Endothelial cell (in vitro differentiated cells): Measurements from ENCODE around the gene HCAR3. TPM values are rescaled to one million over a fixed set of nuclear protein-coding genes. Genes with fewer than 3 reads are reported as not detected.
"Not testable (repeated sequence)": the region's sequence is repeated elsewhere in the genome, so short reads cannot be mapped to it uniquely, and the experiment has no call there.

Experiments used
- DNase-seq: peaks from one replicate; pipeline ENCODE4 v3.0.0; 2021; ENCODE audit warnings: low spot score
- H3K27ac Mint-ChIP-seq: one replicate; pipeline ENCODE4 v1.8.0; 2021; ENCODE audit warnings: mixed read lengths, inconsistent platforms; ENCODE audit not compliant: unreplicated experiment
- H3K27me3 Mint-ChIP-seq: one replicate; pipeline ENCODE4 v1.8.0; 2021; ENCODE audit warnings: mild to moderate bottlenecking, moderate library complexity, mixed read lengths, inconsistent platforms; ENCODE audit not compliant: unreplicated experiment
- H3K36me3 Mint-ChIP-seq: one replicate; pipeline ENCODE4 v1.8.0; 2021; ENCODE audit warnings: mild to moderate bottlenecking, low read depth, mixed read lengths, inconsistent platforms; ENCODE audit not compliant: unreplicated experiment
- H3K4me1 Mint-ChIP-seq: one replicate; pipeline ENCODE4 v1.8.0; 2021; ENCODE audit warnings: mild to moderate bottlenecking, mixed read lengths, inconsistent platforms; ENCODE audit not compliant: unreplicated experiment
- H3K4me3 Mint-ChIP-seq: one replicate; pipeline ENCODE4 v1.8.0; 2021; ENCODE audit warnings: mild to moderate bottlenecking, mixed read lengths, inconsistent platforms; ENCODE audit not compliant: unreplicated experiment
- H3K9me3 Mint-ChIP-seq: one replicate; pipeline ENCODE4 v1.8.0; 2021; ENCODE audit warnings: mixed read lengths, inconsistent platforms; ENCODE audit not compliant: unreplicated experiment
- total RNA-seq: library from RNA; stranded (reverse); fragmentation: NEBNext Ultra II Directional; extraction: Animal tissue kit (Norgen Biotek cat#: 25700); gene quantifications from one replicate; pipeline ENCODE4 v1.2.1, GENCODE V29; 2021; ENCODE audit not compliant: unreplicated experiment
- TF ChIP-seq, protein P1 (sequence below): fragments of 200-600 bp; sonication (generic); IDR thresholded peaks from one replicate; pipeline ENCODE4 v1.5.0; 2021; ENCODE audit warnings: antibody characterized with exemption; ENCODE audit not compliant: unreplicated experiment

The HCAR3 gene
- total RNA-seq, 1 donor from 2014 or later, result not detected

DNA sequence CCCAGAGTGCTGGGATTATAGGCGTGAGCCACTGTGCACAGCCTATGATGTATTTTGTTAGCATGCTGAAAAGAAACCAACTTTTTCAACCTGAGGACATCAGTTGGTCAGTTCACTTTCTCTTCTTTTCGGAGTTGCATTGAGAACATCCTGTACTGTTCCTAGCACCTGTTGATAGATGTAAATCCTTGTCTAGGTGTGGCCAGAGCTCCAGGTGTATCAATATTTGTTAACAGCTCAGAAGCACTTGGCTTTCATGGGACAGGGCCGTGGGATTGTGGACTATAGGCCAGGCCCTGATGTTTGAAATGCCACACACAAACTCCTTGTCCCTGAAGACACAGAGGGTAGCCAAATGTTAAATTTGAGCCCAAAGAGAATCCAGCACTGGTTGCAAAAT is 28.3 kb downstream of the HCAR3 start:
- Mint-ChIP-seq H3K27ac (no peak overlapping the region), H3K36me3 (no peaks in the 10 kb centered on the region), H3K27me3 (no peaks in the 10 kb centered on the region), H3K4me3 (no peak overlapping the region), H3K9me3 (no peaks in the 10 kb centered on the region), H3K4me1 (peaks cover 8% of the 10 kb centered on the region)
- DNase-seq, result no peak
- TF ChIP-seq, protein P1, sequence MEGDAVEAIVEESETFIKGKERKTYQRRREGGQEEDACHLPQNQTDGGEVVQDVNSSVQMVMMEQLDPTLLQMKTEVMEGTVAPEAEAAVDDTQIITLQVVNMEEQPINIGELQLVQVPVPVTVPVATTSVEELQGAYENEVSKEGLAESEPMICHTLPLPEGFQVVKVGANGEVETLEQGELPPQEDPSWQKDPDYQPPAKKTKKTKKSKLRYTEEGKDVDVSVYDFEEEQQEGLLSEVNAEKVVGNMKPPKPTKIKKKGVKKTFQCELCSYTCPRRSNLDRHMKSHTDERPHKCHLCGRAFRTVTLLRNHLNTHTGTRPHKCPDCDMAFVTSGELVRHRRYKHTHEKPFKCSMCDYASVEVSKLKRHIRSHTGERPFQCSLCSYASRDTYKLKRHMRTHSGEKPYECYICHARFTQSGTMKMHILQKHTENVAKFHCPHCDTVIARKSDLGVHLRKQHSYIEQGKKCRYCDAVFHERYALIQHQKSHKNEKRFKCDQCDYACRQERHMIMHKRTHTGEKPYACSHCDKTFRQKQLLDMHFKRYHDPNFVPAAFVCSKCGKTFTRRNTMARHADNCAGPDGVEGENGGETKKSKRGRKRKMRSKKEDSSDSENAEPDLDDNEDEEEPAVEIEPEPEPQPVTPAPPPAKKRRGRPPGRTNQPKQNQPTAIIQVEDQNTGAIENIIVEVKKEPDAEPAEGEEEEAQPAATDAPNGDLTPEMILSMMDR, result no peak

DNA sequence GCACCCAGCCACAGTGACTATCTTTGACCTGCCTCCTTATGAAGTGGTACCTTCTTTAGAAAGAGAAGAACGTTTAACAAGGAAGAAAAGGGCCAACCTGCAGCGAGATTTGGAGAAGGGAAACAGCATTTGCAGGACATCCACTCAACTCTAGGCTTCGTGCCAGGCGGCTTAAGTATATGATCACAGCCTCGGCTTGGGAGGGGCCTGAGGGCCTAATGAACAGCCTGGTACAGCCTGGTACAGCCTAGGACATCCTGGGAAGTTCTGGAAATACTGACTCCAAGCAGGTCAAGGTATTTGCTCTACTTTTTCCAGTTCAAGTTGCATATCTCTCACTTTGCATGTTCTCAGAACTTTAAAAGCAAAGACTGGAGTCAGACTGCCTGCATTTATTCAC is 29.5 kb downstream of the HCAR3 start:
- DNase-seq, result no peak
- no peak overlapping the region for H3K27ac Mint-ChIP-seq
- peaks cover 2% of the 10 kb centered on the region for H3K27me3 Mint-ChIP-seq
- peaks cover 2% of the 10 kb centered on the region for H3K4me1 Mint-ChIP-seq
- TF ChIP-seq, protein P1, result no peak
- no peaks in the 10 kb centered on the region for H3K36me3 Mint-ChIP-seq
- H3K9me3 Mint-ChIP-seq, result no peaks in the 10 kb centered on the region
- H3K4me3 Mint-ChIP-seq, result no peak overlapping the region

DNA sequence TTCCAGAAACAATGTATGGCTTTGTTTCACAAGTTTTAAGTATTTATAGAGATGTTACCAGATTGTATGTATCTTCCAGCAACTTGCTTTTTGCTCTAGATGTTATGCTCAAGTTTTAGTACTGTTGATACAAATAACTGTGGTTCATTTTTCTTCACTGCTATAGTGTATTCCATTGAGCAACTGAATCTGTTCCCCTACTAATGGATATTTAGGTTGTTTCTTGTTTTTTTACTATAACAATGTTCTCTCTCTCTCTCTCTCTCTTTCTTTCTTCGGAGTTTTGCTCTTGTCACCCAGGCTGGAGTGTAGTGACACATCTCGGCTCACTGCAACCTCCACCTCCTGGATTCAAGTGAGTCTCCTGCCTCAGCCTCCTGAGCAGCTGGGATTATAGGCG is 30.1 kb downstream of the HCAR3 start:
- H3K9me3 Mint-ChIP-seq, result no peaks in the 10 kb centered on the region

DNA sequence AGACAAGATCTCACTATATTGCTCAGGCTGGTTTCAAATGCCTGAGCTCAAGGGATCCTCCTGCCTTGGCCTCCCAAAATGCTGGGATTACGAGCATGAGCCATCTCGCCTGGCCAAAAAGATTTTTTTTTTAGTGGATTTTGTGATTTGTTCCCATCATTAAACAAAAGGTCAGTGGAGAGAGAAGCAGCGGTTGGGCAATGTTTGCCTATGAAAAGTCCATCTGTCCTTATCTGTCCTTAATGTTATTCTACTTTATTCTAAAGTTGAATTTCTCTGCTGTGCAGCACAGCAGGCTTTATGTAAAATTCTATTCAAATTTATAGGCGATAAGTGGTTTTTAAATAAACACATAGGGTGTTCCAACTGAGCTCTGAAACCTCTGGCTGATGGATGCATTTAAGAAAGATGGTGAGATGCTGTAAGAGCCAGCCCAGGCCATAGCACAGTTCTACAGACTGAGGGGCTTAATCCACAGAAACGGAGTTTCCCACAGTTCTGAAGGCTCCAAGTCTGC is 32.3 kb downstream of the HCAR3 start:
- H3K27me3 Mint-ChIP-seq, result peaks cover 2% of the 10 kb centered on the region
- H3K4me3 Mint-ChIP-seq, result no peak overlapping the region
- no peaks in the 10 kb centered on the region for H3K4me1 Mint-ChIP-seq
- TF ChIP-seq, protein P1, result no peak
- no peaks in the 10 kb centered on the region for H3K9me3 Mint-ChIP-seq
- no peaks in the 10 kb centered on the region for H3K36me3 Mint-ChIP-seq
- H3K27ac Mint-ChIP-seq, result no peak overlapping the region
- no peak for DNase-seq

More for the DNA sequence above, 30.1 kb downstream of the HCAR3 start:
- H3K27me3 Mint-ChIP-seq, result peaks cover 2% of the 10 kb centered on the region
- TF ChIP-seq, protein P1, result no peak
- H3K4me1 Mint-ChIP-seq, result peaks cover 2% of the 10 kb centered on the region
- no peak for DNase-seq
- H3K36me3 Mint-ChIP-seq, result no peaks in the 10 kb centered on the region
- no peak overlapping the region for H3K4me3 Mint-ChIP-seq
- H3K27ac Mint-ChIP-seq, result no peak overlapping the region

DNA sequence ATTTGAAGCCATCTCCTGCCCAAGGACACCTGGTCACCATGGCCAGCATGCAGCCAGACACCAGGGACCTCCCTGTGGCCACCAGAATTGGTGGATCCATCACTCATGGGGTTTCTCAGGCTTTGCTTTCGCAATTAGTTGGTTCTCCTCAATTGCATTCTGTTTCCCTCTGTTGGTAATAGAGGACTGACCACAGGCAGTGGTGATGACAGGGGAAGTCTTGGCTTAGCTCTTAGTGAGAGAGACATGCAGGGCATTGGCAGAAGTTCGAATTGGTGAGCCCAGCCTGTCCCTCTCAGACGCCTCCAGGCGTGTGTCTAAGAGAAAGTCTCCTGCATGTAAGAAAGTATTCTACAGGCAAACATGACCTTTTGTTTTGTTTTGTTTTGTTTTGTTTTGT is 34.8 kb downstream of the HCAR3 start:
- Mint-ChIP-seq H3K4me3 (no peak overlapping the region), H3K36me3 (peaks cover 4% of the 10 kb centered on the region), H3K27me3 (peaks cover 2% of the 10 kb centered on the region), H3K27ac (no peak overlapping the region), H3K9me3 (no peaks in the 10 kb centered on the region), H3K4me1 (peaks cover 3% of the 10 kb centered on the region)
- no peak for DNase-seq
- TF ChIP-seq, protein P1, result no peak

DNA sequence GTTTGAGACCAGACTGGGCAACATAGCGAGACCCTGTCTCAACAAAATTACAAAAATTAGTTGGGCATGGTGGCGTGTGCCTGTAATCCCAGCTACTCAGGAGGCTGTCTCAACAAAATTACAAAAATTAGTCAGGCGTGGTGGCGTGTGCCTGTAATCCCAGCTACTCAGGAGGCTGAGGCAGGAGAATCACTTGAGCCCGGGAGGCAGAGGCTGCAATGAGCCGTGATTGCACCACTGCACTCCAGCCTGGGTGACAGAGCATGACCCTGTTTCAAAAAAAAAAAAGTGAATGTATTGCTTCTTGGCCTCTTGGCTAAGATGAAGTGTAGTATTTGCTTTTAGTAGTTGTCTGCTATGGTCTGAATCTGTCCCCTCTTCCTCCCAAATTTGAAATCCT is 35.6 kb downstream of the HCAR3 start:
- not testable (repeated sequence) for H3K27ac Mint-ChIP-seq, H3K27me3 Mint-ChIP-seq, DNase-seq, H3K4me1 Mint-ChIP-seq, H3K4me3 Mint-ChIP-seq, H3K9me3 Mint-ChIP-seq, H3K36me3 Mint-ChIP-seq

DNA sequence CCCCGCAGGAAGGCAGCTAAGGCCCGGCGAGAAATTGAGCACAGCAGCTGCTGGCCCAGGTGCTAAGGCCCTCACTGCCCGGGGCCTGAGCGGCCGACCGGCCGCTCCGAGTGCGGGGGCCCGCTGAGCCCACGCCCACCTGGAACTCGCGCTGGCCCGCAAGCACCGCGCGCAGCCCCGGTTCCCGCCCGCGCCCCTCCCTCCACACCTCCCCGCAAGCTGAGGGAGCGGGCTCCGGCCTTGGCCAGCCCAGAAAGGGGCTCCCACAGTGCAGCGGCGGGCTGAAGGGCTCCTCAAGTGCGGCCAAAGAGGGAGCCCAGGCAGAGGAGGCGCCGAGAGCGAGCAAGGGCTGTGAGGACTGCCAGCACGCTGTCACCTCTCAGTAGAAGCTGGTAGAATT is 39.8 kb downstream of the HCAR3 start:
- not testable (repeated sequence) for H3K4me1 Mint-ChIP-seq, H3K9me3 Mint-ChIP-seq, H3K4me3 Mint-ChIP-seq, H3K36me3 Mint-ChIP-seq, DNase-seq, H3K27me3 Mint-ChIP-seq, H3K27ac Mint-ChIP-seq

DNA sequence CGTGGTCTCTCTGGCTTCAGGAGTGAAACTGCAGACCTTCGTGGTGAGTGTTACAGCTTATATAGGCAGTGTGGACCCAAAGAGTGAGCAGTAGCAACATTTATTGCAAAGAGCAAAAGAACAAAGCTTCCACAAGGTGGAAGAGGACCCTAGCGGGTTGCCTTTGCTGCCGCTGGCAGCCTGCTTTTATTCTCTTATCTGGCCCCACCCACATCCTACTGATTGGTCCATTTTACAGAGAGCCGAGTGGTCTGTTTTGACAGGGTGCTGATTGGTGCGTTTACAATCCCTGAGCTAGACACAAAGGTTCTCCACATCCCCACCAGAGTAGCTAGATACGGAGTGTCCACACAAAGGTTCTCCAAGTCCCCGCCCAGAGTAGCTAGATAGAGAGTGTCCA is 40.6 kb downstream of the HCAR3 start:
- H3K4me3 Mint-ChIP-seq, H3K27me3 Mint-ChIP-seq, H3K4me1 Mint-ChIP-seq, DNase-seq, H3K36me3 Mint-ChIP-seq, H3K9me3 Mint-ChIP-seq, H3K27ac Mint-ChIP-seq: not testable (repeated sequence)
